Fibroblast of lung (primary cell): ENCODE data around the gene ICE2. TPM values are rescaled to one million over a fixed set of nuclear protein-coding genes. Genes with fewer than 3 reads are reported as not detected.

ENCODE experiments used
- DNase-seq, 2 donors: peaks; one replicate each; pipeline versions ENCODE4 v3.0.0 to v3.0.0-alpha.2; 2010; ENCODE audit warnings: low read depth in 2 of 2
- H2AFZ ChIP-seq: 2 replicates; pipeline ENCODE4 v1.5.1; 2012; ENCODE audit warnings: low read length, control low read depth, inconsistent platforms
- H3K27ac ChIP-seq: 2 replicates; pipeline ENCODE4 v1.5.1; 2011; ENCODE audit warnings: low read length, control low read depth; ENCODE audit not compliant: insufficient read depth
- H3K27me3 ChIP-seq: 2 replicates; pipeline ENCODE4 v1.5.1; 2011; ENCODE audit warnings: mild to moderate bottlenecking, low read length; ENCODE audit not compliant: control insufficient read depth, insufficient read depth
- H3K36me3 ChIP-seq: 2 replicates; pipeline ENCODE4 v1.5.1; 2011; ENCODE audit warnings: low read length; ENCODE audit not compliant: control insufficient read depth, insufficient read depth
- H3K4me1 ChIP-seq: 2 replicates; pipeline ENCODE4 v1.5.1; 2011; ENCODE audit warnings: low read length; ENCODE audit not compliant: control insufficient read depth, insufficient read depth; ENCODE audit errors: extremely low read depth
- H3K4me2 ChIP-seq: 2 replicates; pipeline ENCODE4 v1.5.1; 2011; ENCODE audit warnings: low read length, control low read depth; ENCODE audit not compliant: insufficient read depth; ENCODE audit errors: extremely low read depth
- H3K4me3 ChIP-seq, 4 experiments: fragments of 200-600 bp in 1 of 4; sonication (generic) in 1 of 4; replicated peaks in 1 of 4; 2 replicates each; pipeline ENCODE4 v1.5.1; 2011 to 2016; ENCODE audit warnings: low read length in 4 of 4, low read depth in 3 of 4, mild to moderate bottlenecking in 3 of 4, control low read depth in 2 of 4, inconsistent platforms in 1 of 4, mixed read lengths in 1 of 4; ENCODE audit not compliant: insufficient read depth in 1 of 4; ENCODE audit errors: control extremely low read depth in 1 of 4
- H3K79me2 ChIP-seq: 2 replicates; pipeline ENCODE4 v1.5.1; 2012; ENCODE audit warnings: mild to moderate bottlenecking, low read length, inconsistent platforms; ENCODE audit not compliant: control insufficient read depth, insufficient read depth
- H3K9ac ChIP-seq: 2 replicates; pipeline ENCODE4 v1.5.1; 2011; ENCODE audit warnings: mild to moderate bottlenecking, low read length, control low read depth; ENCODE audit not compliant: insufficient read depth
- H3K9me3 ChIP-seq: 2 replicates; pipeline ENCODE4 v1.5.1; 2012; ENCODE audit warnings: low read depth, low read length; ENCODE audit not compliant: control insufficient read depth, insufficient read depth
- H4K20me1 ChIP-seq: 2 replicates; pipeline ENCODE4 v1.5.1; 2011; ENCODE audit warnings: low read length; ENCODE audit not compliant: control insufficient read depth, insufficient read depth; ENCODE audit errors: extremely low read depth
- EZH2 ChIP-seq: IDR thresholded peaks from 2 replicates; pipeline ENCODE4 v1.5.1; 2012; ENCODE audit warnings: low read length, control low read depth, mild to moderate bottlenecking; ENCODE audit errors: missing control alignments
- polyA plus RNA-seq, 2 donors: library from polyadenylated mRNA; depleted of rRNA in 1 of 2; stranded (reverse) in 1 of 2; unstranded in 1 of 2; fragments of >200 nt; gene quantifications; 2 replicates each; pipeline ENCODE4 v1.2.1, GENCODE V29; 2011 to 2012; ENCODE audit warnings: missing spikeins in 1 of 2
- total RNA-seq: library from RNA; depleted of rRNA; stranded (reverse); fragments of >200 nt; gene quantifications from 2 replicates; pipeline ENCODE4 v1.2.1, GENCODE V29; 2014
- TF ChIP-seq, protein P1 (sequence below), 2 donors: IDR thresholded peaks in 1 of 2; conservative IDR thresholded peaks in 1 of 2; 1 replicate in 1 of 2; 2 replicates in 1 of 2; pipeline ENCODE4 v1.5.1; 2011 to 2012; ENCODE audit warnings: low read length in 2 of 2, control low read depth in 1 of 2, inconsistent platforms in 1 of 2, low read depth in 1 of 2, mild to moderate bottlenecking in 1 of 2

Gene ICE2
- total and polyA plus RNA-seq, 2 donors (not counting 1 experiment from before 2014, with no cell fraction given): 22.3 to 38.6 TPM

DNA sequence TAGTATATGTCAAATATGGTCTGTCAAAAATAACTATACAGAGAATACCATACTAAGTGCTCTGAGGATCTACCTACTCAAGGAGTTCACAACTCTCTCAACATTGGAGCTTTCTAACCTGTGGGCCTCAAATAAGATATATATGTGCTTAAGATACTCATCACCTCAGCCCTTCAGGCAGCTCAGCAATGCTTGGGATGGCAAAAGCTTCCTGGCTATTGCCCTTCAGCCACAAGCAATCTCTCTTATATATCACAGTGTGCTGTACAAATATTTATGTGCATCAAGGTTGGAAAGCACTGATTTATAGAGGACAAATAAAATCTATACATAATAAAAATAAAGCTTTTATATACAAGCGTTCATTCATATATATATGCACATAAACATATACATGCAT is 40.3 kb downstream of the ICE2 start:
- no peaks in the 10 kb centered on the region for H3K79me2 ChIP-seq
- H3K27ac ChIP-seq: no peak overlapping the region
- no peaks in the 10 kb centered on the region for H3K4me1 ChIP-seq
- H3K9me3 ChIP-seq: no peaks in the 10 kb centered on the region
- H4K20me1 ChIP-seq: no peaks in the 10 kb centered on the region
- H2AFZ ChIP-seq: no peak overlapping the region
- no peaks in the 10 kb centered on the region for H3K36me3 ChIP-seq
- no peak overlapping the region for H3K4me3 ChIP-seq
- no peaks in the 10 kb centered on the region for H3K27me3 ChIP-seq
- no peak overlapping the region for H3K9ac ChIP-seq
- no peak for DNase-seq
- no peak overlapping the region for H3K4me2 ChIP-seq
- TF ChIP-seq, protein P1, sequence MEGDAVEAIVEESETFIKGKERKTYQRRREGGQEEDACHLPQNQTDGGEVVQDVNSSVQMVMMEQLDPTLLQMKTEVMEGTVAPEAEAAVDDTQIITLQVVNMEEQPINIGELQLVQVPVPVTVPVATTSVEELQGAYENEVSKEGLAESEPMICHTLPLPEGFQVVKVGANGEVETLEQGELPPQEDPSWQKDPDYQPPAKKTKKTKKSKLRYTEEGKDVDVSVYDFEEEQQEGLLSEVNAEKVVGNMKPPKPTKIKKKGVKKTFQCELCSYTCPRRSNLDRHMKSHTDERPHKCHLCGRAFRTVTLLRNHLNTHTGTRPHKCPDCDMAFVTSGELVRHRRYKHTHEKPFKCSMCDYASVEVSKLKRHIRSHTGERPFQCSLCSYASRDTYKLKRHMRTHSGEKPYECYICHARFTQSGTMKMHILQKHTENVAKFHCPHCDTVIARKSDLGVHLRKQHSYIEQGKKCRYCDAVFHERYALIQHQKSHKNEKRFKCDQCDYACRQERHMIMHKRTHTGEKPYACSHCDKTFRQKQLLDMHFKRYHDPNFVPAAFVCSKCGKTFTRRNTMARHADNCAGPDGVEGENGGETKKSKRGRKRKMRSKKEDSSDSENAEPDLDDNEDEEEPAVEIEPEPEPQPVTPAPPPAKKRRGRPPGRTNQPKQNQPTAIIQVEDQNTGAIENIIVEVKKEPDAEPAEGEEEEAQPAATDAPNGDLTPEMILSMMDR (conservative IDR thresholded peaks at IDR 0.05 in 1 of 2, IDR thresholded peaks at IDR 0.05 in 1 of 2; ENCODE audit: low read depth in 1 of 2, low read length in 2 of 2): no peak
- no peak for TF ChIP-seq EZH2

DNA sequence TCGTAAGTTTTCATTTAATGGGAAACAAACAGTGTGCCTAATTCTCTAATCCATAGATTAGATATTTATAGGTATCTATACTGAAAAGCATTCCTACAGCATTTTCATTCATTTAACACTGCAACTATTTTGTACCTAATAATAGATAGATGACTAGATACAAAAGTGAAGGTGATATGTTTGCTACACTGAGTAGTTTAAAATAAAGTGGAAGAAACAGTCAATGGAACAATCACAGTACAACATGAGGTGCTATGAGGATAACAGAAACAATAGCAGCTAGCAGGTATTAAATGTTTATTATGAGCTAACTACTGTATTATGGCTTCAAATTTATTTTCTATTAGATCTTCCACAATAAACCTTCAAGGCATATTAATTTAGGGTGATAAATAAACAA is 50.0 kb downstream of the ICE2 start:
- Histone ChIP-seq H3K4me3 (no peak overlapping the region), H3K27ac (no peak overlapping the region)

DNA sequence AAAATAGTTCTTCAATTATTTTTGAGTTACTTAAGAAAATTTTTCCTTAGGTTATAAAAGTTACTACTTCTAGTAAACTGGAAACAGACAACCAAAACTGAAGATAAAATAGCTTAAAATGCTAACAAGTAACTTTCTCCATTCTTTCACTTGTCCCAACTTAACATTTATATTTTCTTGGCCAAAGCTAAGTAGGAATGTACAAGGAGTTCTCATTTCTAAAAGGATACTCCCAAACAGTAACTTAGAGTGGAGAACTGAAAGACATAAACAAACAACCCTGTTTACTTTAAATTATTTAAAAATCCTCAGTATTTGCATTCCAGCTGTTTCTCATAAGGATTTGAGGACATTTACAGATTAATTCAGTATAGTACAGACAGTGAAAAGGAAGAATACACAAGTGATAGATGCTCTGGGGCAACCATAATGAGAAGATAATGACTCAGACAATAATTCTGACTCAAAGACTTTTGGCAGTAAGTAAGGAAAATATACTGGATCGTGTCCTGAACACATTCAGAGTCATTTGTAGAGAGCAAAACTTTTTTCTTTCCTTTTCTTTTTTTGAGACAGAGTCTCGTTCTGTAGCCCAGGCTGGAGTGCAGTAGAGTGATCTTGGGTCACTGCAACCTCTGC is 52.0 kb downstream of the ICE2 start:
- DNase-seq: peak; percentile 81 to 84
- no peaks in the 10 kb centered on the region for H3K79me2 ChIP-seq
- H3K4me1 ChIP-seq: peaks cover 5% of the 10 kb centered on the region
- no peak overlapping the region for H2AFZ ChIP-seq
- H4K20me1 ChIP-seq: no peaks in the 10 kb centered on the region
- no peaks in the 10 kb centered on the region for H3K27me3 ChIP-seq
- H3K4me3 ChIP-seq: no peak overlapping the region
- H3K9ac ChIP-seq: no peak overlapping the region
- H3K9me3 ChIP-seq: no peaks in the 10 kb centered on the region
- H3K27ac ChIP-seq: peak overlapping the region; percentile 11
- no peaks in the 10 kb centered on the region for H3K36me3 ChIP-seq
- TF ChIP-seq EZH2: no peak
- TF ChIP-seq, protein P1 (conservative IDR thresholded peaks at IDR 0.05 in 1 of 2, IDR thresholded peaks at IDR 0.05 in 1 of 2; ENCODE audit: low read depth in 1 of 2, low read length in 2 of 2): no peak
- H3K4me2 ChIP-seq: peak overlapping the region; percentile 49

More for the DNA sequence above, 50.0 kb downstream of the ICE2 start:
- no peak overlapping the region for H2AFZ ChIP-seq
- TF ChIP-seq EZH2: no peak
- TF ChIP-seq, protein P1 (conservative IDR thresholded peaks at IDR 0.05 in 1 of 2, IDR thresholded peaks at IDR 0.05 in 1 of 2; ENCODE audit: low read depth in 1 of 2, low read length in 2 of 2): no peak
- H3K79me2 ChIP-seq: no peaks in the 10 kb centered on the region
- DNase-seq: no peak
- H3K27me3 ChIP-seq: no peaks in the 10 kb centered on the region
- no peaks in the 10 kb centered on the region for H3K9me3 ChIP-seq
- H3K4me1 ChIP-seq: no peaks in the 10 kb centered on the region
- no peaks in the 10 kb centered on the region for H3K36me3 ChIP-seq
- H3K4me2 ChIP-seq: no peak overlapping the region
- H4K20me1 ChIP-seq: no peaks in the 10 kb centered on the region
- no peak overlapping the region for H3K9ac ChIP-seq
